NB4 (cell line): ENCODE data around the gene UCP3.

Source experiments
- MAX ChIP-seq: IDR thresholded peaks from 2 replicates; pipeline ENCODE4 v1.6.1; 2011; ENCODE audit warnings: low read depth, low read length
- MYC ChIP-seq: IDR thresholded peaks from 2 replicates; pipeline ENCODE4 v1.6.1; 2011; ENCODE audit warnings: low read depth, low read length
- POLR2A ChIP-seq: IDR thresholded peaks from 2 replicates; pipeline ENCODE4 v1.6.1; 2011; ENCODE audit warnings: mild to moderate bottlenecking; ENCODE audit not compliant: insufficient read length; ENCODE audit errors: extremely low read depth
- TF ChIP-seq, protein P1 (sequence below): IDR thresholded peaks from one replicate; pipeline ENCODE4 v1.5.1; 2012; ENCODE audit warnings: low read depth, low read length

- TF ChIP-seq, protein P1, sequence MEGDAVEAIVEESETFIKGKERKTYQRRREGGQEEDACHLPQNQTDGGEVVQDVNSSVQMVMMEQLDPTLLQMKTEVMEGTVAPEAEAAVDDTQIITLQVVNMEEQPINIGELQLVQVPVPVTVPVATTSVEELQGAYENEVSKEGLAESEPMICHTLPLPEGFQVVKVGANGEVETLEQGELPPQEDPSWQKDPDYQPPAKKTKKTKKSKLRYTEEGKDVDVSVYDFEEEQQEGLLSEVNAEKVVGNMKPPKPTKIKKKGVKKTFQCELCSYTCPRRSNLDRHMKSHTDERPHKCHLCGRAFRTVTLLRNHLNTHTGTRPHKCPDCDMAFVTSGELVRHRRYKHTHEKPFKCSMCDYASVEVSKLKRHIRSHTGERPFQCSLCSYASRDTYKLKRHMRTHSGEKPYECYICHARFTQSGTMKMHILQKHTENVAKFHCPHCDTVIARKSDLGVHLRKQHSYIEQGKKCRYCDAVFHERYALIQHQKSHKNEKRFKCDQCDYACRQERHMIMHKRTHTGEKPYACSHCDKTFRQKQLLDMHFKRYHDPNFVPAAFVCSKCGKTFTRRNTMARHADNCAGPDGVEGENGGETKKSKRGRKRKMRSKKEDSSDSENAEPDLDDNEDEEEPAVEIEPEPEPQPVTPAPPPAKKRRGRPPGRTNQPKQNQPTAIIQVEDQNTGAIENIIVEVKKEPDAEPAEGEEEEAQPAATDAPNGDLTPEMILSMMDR: no peak
- TF ChIP-seq MAX: no peak
- TF ChIP-seq POLR2A: no peak
- TF ChIP-seq MYC: no peak
These were observed 34.0 kb downstream of the UCP3 start for GRCh38 chr11:73974604-73975478.
